NB4 (cell line): ENCODE results near the gene FHIP1B.

Source experiments
- DNase-seq: peaks from one replicate; pipeline ENCODE4 v3.0.0; 2010; ENCODE audit warnings: low read depth
- H3K4me3 ChIP-seq: one replicate; pipeline ENCODE4 v1.5.1; 2011; ENCODE audit warnings: mild to moderate bottlenecking, low read depth, low read length, moderate library complexity
- CTCF ChIP-seq: IDR thresholded peaks from one replicate; pipeline ENCODE4 v1.5.1; 2012; ENCODE audit warnings: low read depth, low read length
- MAX ChIP-seq: IDR thresholded peaks from 2 replicates; pipeline ENCODE4 v1.6.1; 2011; ENCODE audit warnings: low read depth, low read length
- MYC ChIP-seq: IDR thresholded peaks from 2 replicates; pipeline ENCODE4 v1.6.1; 2011; ENCODE audit warnings: low read depth, low read length
- POLR2A ChIP-seq: IDR thresholded peaks from 2 replicates; pipeline ENCODE4 v1.6.1; 2011; ENCODE audit warnings: mild to moderate bottlenecking; ENCODE audit not compliant: insufficient read length; ENCODE audit errors: extremely low read depth

The FHIP1B gene

GRCh38 chr11:6237266-6237665 is 2.8 kb upstream of the FHIP1B start:
- H3K4me3 ChIP-seq, result no peak overlapping the region
- TF ChIP-seq MYC, result no peak
- no peak for TF ChIP-seq CTCF
- no peak for TF ChIP-seq MAX
- TF ChIP-seq POLR2A, result no peak
- no peak for DNase-seq

- DNase-seq, result no peak
- peak overlapping the region; percentile 97 for H3K4me3 ChIP-seq
- no peak for TF ChIP-seq MAX
- TF ChIP-seq MYC, result no peak
- TF ChIP-seq POLR2A, result no peak
- no peak for TF ChIP-seq CTCF
Observed at GRCh38 chr11:6233984-6234386, 451 bp downstream of the FHIP1B start.

GRCh38 chr11:6232899-6233298 is 1.5 kb downstream of the FHIP1B start:
- TF ChIP-seq MYC (no peak), MAX (no peak), POLR2A (no peak), CTCF (no peak)
- DNase-seq, result no peak
- no peak overlapping the region for H3K4me3 ChIP-seq

GRCh38 chr11:6229911-6230310 is 4.5 kb downstream of the FHIP1B start:
- no peak overlapping the region for H3K4me3 ChIP-seq
- DNase-seq, result no peak
- TF ChIP-seq MAX (no peak), POLR2A (no peak), CTCF (no peak), MYC (no peak)

GRCh38 chr11:6228520-6228919 is 5.9 kb downstream of the FHIP1B start:
- TF ChIP-seq MYC, result no peak
- no peak for TF ChIP-seq POLR2A
- TF ChIP-seq MAX, result no peak
- TF ChIP-seq CTCF, result no peak
- DNase-seq, result no peak

GRCh38 chr11:6225896-6226295 is 8.5 kb downstream of the FHIP1B start:
- DNase-seq, result no peak
- TF ChIP-seq CTCF (no peak), MYC (no peak), MAX (no peak), POLR2A (no peak)
- H3K4me3 ChIP-seq, result no peak overlapping the region

More at GRCh38 chr11:6228520-6228919, 5.9 kb downstream of the FHIP1B start:
- no peak overlapping the region for H3K4me3 ChIP-seq
